Uterus (tissue), 4 donors: ENCODE results near the gene RPGR. TPM values are rescaled to one million over a fixed set of nuclear protein-coding genes. Genes with fewer than 3 reads are reported as not detected.
A peak's percentile ranks its signal among the peaks of the same experiment; 100 is the strongest.

Experiments used
- DNase-seq, 2 donors: peaks; one replicate each; pipeline ENCODE4 v3.0.0-alpha.2; 2019 to 2020
- H3K27ac ChIP-seq, 2 donors: fragments of 200-600 bp; sonication (generic); 1 replicate in 1 of 2; 2 replicates in 1 of 2; pipeline ENCODE4 v1.5.1; 2016 to 2018
- H3K27me3 ChIP-seq, 2 donors: fragments of 200-600 bp; sonication (generic); one replicate each; pipeline ENCODE4 v1.5.1; 2018 to 2019; ENCODE audit warnings: control low read depth in 1 of 2
- H3K36me3 ChIP-seq, 2 donors: fragments of 200-600 bp; sonication (generic); one replicate each; pipeline ENCODE4 v1.5.1; 2019; ENCODE audit warnings: control low read depth in 1 of 2
- H3K4me1 ChIP-seq, 2 donors: fragments of 200-600 bp; sonication (generic); one replicate each; pipeline ENCODE4 v1.5.1; 2018 to 2019; ENCODE audit warnings: control low read depth in 1 of 2
- H3K4me3 ChIP-seq, 2 donors: fragments of 200-600 bp; sonication (generic); 1 replicate in 1 of 2; 2 replicates in 1 of 2; pipeline ENCODE4 v1.5.1; 2018 to 2019; ENCODE audit warnings: mild to moderate bottlenecking in 1 of 2
- H3K9me3 ChIP-seq, 2 donors: fragments of 200-600 bp; sonication (generic); one replicate each; pipeline ENCODE4 v1.5.1; 2019; ENCODE audit warnings: control low read depth in 1 of 2
- POLR2A ChIP-seq, 2 donors: fragments of 450-650 bp; IDR thresholded peaks; one replicate each; pipeline ENCODE4 v1.6.1; 2016; ENCODE audit warnings: antibody characterized with exemption in 2 of 2, mild to moderate bottlenecking in 1 of 2, moderate library complexity in 1 of 2
- intact Hi-C: fragments of 100-400 bp; cut with DNase I; formaldehyde crosslinking; loops from one replicate; pipeline ENCODE4 v1.15.1; 2023; ENCODE audit warnings: low total_unique reads
- total RNA-seq, 4 donors: library from RNA; depleted of rRNA in 3 of 4; stranded (reverse); fragments of >200 nt in 3 of 4; gene quantifications; one replicate each; pipeline versions ENCODE4 v1.1.0 to v1.2.4, GENCODE V29; 2014 to 2023
- TF ChIP-seq, protein P1 (sequence below), 4 experiments: fragments of 200-600 bp in 2 of 4; fragments of 450-650 bp in 2 of 4; sonication (generic) in 2 of 4; IDR thresholded peaks; one replicate each; pipeline ENCODE4 v1.5.1; 2016 to 2019; ENCODE audit warnings: antibody characterized with exemption in 4 of 4, mild to moderate bottlenecking in 2 of 4, moderate library complexity in 1 of 4
- donor health status: DM: yes; HTN: yes; CAD: no.

RPGR gene, protein sequence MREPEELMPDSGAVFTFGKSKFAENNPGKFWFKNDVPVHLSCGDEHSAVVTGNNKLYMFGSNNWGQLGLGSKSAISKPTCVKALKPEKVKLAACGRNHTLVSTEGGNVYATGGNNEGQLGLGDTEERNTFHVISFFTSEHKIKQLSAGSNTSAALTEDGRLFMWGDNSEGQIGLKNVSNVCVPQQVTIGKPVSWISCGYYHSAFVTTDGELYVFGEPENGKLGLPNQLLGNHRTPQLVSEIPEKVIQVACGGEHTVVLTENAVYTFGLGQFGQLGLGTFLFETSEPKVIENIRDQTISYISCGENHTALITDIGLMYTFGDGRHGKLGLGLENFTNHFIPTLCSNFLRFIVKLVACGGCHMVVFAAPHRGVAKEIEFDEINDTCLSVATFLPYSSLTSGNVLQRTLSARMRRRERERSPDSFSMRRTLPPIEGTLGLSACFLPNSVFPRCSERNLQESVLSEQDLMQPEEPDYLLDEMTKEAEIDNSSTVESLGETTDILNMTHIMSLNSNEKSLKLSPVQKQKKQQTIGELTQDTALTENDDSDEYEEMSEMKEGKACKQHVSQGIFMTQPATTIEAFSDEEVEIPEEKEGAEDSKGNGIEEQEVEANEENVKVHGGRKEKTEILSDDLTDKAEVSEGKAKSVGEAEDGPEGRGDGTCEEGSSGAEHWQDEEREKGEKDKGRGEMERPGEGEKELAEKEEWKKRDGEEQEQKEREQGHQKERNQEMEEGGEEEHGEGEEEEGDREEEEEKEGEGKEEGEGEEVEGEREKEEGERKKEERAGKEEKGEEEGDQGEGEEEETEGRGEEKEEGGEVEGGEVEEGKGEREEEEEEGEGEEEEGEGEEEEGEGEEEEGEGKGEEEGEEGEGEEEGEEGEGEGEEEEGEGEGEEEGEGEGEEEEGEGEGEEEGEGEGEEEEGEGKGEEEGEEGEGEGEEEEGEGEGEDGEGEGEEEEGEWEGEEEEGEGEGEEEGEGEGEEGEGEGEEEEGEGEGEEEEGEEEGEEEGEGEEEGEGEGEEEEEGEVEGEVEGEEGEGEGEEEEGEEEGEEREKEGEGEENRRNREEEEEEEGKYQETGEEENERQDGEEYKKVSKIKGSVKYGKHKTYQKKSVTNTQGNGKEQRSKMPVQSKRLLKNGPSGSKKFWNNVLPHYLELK
- total RNA-seq: 100 to 1,000 TPM in 1 of 4 donors, 10 to 100 TPM in 3; 27.1 to 133 (median 41.4) TPM

DNA sequence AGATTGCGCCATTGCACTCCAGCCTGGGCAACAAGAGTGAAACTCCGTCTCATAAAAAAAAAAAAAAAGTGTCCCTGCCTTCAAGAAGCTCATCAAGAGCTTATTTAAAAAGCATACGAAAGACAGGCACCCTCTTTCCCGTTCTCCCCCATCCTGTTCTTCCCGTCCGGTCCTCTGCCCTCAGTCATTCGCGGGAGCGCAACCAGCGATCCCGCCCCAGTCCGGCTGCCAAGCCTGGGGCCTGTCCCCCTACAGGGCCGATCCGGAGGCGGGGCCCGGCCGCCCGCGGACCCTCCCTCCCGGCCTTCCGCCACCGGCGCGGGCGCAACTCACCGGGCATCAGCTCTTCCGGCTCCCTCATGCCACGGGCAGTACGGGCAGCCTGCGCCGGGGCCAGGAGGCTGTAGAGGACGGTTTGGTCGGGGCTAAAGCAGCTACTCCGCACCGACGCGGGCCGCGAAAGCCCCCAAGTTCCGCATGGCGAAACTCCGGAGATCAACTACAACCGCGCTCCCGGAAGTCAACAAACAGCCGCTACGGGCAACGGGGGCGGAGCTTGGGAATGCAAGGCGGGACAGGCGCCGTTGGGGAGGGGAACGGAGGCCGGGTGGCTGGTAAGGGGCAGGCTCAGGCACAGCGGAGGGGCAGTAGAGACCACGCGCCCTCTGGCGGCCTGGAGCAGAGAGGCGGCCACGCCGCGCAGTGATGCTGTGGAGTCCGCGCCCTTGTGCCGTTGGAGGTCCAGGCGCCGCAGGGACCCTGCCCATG is at the start of gene RPGR:
RPGR (minus strand) TSS at position 503 of the 768 bp plus-strand sequence; CDS start at position 361, 142 bp downstream.
- Histone ChIP-seq H3K4me3 (peak within 1 kb of the TSS; percentile 44 to 68), H3K36me3 (no peaks in the 10 kb centered on the region), H3K9me3 (no peaks in the 10 kb centered on the region), H3K27ac (peak within 1 kb of the TSS; percentile 84 to 89), H3K27me3 (no peaks in the 10 kb centered on the region), H3K4me1 (no peaks in the 10 kb centered on the region)
- DNase-seq: peak; percentile 92 to 93
- TF ChIP-seq, protein P1, sequence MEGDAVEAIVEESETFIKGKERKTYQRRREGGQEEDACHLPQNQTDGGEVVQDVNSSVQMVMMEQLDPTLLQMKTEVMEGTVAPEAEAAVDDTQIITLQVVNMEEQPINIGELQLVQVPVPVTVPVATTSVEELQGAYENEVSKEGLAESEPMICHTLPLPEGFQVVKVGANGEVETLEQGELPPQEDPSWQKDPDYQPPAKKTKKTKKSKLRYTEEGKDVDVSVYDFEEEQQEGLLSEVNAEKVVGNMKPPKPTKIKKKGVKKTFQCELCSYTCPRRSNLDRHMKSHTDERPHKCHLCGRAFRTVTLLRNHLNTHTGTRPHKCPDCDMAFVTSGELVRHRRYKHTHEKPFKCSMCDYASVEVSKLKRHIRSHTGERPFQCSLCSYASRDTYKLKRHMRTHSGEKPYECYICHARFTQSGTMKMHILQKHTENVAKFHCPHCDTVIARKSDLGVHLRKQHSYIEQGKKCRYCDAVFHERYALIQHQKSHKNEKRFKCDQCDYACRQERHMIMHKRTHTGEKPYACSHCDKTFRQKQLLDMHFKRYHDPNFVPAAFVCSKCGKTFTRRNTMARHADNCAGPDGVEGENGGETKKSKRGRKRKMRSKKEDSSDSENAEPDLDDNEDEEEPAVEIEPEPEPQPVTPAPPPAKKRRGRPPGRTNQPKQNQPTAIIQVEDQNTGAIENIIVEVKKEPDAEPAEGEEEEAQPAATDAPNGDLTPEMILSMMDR (IDR thresholded peaks at IDR 0.05): peak; percentile 60 to 77 (median 73)
- peak; percentile 36 to 70 for TF ChIP-seq POLR2A (IDR thresholded peaks at IDR 0.05)
- intact Hi-C loops: no loop called here

GRCh38 chrX:38376747-38377146 is 49.4 kb upstream of the RPGR start:
- Histone ChIP-seq H3K4me1 (no peaks in the 10 kb centered on the region), H3K4me3 (no peak overlapping the region), H3K27me3 (no peaks in the 10 kb centered on the region), H3K27ac (no peak overlapping the region), H3K9me3 (no peaks in the 10 kb centered on the region), H3K36me3 (no peaks in the 10 kb centered on the region)
- intact Hi-C loops: no loop called here
- no peak for DNase-seq
- TF ChIP-seq, protein P1 (IDR thresholded peaks at IDR 0.05): no peak
- no peak for TF ChIP-seq POLR2A (IDR thresholded peaks at IDR 0.05)

- no peak overlapping the region for H3K27ac ChIP-seq
- intact Hi-C loops: no loop called here
- no peaks in the 10 kb centered on the region for H3K9me3 ChIP-seq
- no peak overlapping the region for H3K4me3 ChIP-seq
- H3K4me1 ChIP-seq: no peaks in the 10 kb centered on the region
- no peaks in the 10 kb centered on the region for H3K27me3 ChIP-seq
- TF ChIP-seq, protein P1 (IDR thresholded peaks at IDR 0.05): no peak
- TF ChIP-seq POLR2A (IDR thresholded peaks at IDR 0.05): no peak
- DNase-seq: no peak
- no peaks in the 10 kb centered on the region for H3K36me3 ChIP-seq
Measured at GRCh38 chrX:38375891-38376290, 48.6 kb upstream of the RPGR start.

DNA sequence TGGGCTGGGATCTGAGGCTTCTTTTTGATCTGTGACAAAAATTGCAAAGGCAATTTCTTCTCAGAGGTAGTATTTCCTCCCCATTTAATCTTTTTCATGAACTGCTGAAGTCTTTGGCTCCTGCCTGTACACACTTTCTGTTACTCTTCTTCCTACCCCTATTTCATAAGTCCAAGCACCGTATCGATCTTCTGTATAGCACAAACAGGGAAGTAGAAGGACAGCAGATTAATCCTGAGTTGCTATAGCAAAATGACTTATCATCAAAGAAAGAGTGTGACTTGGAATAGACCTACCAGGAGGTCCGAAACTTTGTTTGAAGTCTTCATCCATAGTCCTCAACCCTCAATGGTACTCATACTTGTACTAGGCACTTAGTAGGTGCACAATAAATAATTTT is 47.1 kb upstream of the RPGR start:
- TF ChIP-seq, protein P1 (IDR thresholded peaks at IDR 0.05): no peak
- TF ChIP-seq POLR2A (IDR thresholded peaks at IDR 0.05): no peak
- DNase-seq: no peak
- Histone ChIP-seq H3K27me3 (no peaks in the 10 kb centered on the region), H3K9me3 (no peaks in the 10 kb centered on the region), H3K4me1 (no peaks in the 10 kb centered on the region), H3K27ac (no peak overlapping the region), H3K36me3 (no peaks in the 10 kb centered on the region), H3K4me3 (no peak overlapping the region)
- intact Hi-C loops: no loop called here
